Measurements from ENCODE around the gene CELF2. TPM values are rescaled to one million over a fixed set of nuclear protein-coding genes. Genes with fewer than 3 reads are reported as not detected.

CELF2 gene
- total RNA-seq, 2 experiments from 2014 or later = 197 to 205 TPM

DNA sequence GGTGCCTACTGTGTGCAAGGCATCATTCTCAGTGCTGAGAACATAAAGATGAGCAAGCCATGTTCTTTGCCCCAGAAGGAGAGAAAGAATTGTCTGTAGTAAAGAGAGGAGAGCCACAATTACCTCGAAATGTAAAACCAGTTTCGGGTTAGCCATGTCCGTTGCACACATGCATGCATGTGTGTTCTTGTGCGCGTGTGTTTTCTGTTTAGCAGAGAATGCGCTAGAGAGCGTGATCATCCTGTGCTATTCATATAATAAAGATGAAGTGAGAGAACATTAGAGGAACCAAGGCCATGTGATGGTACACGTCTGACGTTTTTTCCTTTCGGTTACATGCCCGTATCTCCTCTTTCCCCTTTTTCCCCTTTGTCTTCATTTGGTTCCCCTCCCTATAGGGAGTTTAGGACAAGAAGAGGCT is 158.2 kb downstream of the CELF2 start:
- intact Hi-C loops (cut with DNase I, micrococcal nuclease) = loop anchor here in 1 of 2 experiments (5.0 kb wide), 3 partner anchors 36 to 81 kb away; no protein-coding TSS in a partner anchor
- Mint-ChIP-seq H3K4me1 (ENCODE audit: low read depth) (no peaks in the 10 kb centered on the region), H3K9me3 (no peaks in the 10 kb centered on the region), H3K27me3 (no peaks in the 10 kb centered on the region), H3K27ac (no peak overlapping the region), H3K36me3 (ENCODE audit: low read depth) (peaks cover 29% of the 10 kb centered on the region), H3K4me3 (peak overlapping the region; percentile 86)
- ATAC-seq (ENCODE audit: poor library complexity) (no peak), DNase-seq (peak in 4 of 14 experiments; percentile 12 to 73 (median 66))
- H3K9me3 ChIP-seq (ENCODE audit: control insufficient read depth in 1 of 2, insufficient read depth in 1 of 2, low read length in 2 of 2) = no peaks in the 10 kb centered on the region
- H3K36me3 ChIP-seq (ENCODE audit: insufficient read depth, low read length) = peaks cover 72% of the 10 kb centered on the region
- POLR2A ChIA-PET = interaction anchor here (1.1 to 19.5 kb wide), 4 partner anchors 9 to 53 kb away, joined by 3 to 1077 read pairs (median 122); no protein-coding TSS in a partner anchor
- peak overlapping the region; percentile 40 for H3K4me3 ChIP-seq (ENCODE audit: low read length)
- no peaks in the 10 kb centered on the region for H3K27me3 ChIP-seq (ENCODE audit: control insufficient read depth in 1 of 2, insufficient read depth in 2 of 2, low read length in 2 of 2)
- CTCF ChIA-PET = interaction anchor here (0.9 to 1.6 kb wide), 3 partner anchors 10 to 26 kb away, joined by 3 to 5 read pairs (median 5); no protein-coding TSS in a partner anchor
- peaks cover 95% of the 10 kb centered on the region for H3K4me1 ChIP-seq (ENCODE audit: insufficient read depth, low read length)
- peak overlapping the region; percentile 57 to 84 for H3K27ac ChIP-seq (ENCODE audit: low read depth in 1 of 2, low read length in 2 of 2)
- TF ChIP-seq, protein P1, sequence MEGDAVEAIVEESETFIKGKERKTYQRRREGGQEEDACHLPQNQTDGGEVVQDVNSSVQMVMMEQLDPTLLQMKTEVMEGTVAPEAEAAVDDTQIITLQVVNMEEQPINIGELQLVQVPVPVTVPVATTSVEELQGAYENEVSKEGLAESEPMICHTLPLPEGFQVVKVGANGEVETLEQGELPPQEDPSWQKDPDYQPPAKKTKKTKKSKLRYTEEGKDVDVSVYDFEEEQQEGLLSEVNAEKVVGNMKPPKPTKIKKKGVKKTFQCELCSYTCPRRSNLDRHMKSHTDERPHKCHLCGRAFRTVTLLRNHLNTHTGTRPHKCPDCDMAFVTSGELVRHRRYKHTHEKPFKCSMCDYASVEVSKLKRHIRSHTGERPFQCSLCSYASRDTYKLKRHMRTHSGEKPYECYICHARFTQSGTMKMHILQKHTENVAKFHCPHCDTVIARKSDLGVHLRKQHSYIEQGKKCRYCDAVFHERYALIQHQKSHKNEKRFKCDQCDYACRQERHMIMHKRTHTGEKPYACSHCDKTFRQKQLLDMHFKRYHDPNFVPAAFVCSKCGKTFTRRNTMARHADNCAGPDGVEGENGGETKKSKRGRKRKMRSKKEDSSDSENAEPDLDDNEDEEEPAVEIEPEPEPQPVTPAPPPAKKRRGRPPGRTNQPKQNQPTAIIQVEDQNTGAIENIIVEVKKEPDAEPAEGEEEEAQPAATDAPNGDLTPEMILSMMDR (IDR thresholded peaks at IDR 0.05) = no peak

DNA sequence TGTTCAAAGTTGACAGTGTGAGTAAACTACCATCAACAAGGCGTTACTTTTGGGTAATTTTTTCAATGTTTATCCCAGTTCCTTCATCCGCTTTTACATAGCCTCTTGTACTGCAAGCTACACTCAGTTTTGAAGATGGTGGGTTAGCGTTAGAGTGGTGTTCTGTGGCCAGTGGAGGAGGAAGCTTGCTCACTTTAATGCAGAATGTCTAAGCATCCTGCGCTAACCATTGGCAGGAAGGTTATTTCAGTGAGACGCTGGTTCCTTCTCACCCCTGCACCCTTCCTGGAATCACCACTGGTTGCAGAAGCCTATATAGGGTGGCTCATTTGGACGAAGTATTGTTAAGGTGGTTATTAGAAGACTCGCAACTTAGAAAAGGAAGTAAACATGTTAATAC is 159.1 kb downstream of the CELF2 start:
- H3K27ac ChIP-seq (ENCODE audit: low read depth in 1 of 2, low read length in 2 of 2) = peak overlapping the region; percentile 57 to 84
- DNase-seq = peak in 5 of 14 experiments; percentile 16 to 77 (median 57)
- H3K9me3 Mint-ChIP-seq = no peaks in the 10 kb centered on the region
- H3K36me3 Mint-ChIP-seq (ENCODE audit: low read depth) = peaks cover 38% of the 10 kb centered on the region
- H3K4me1 ChIP-seq (ENCODE audit: insufficient read depth, low read length) = peaks cover 96% of the 10 kb centered on the region
- ChIA-PET CTCF (interaction anchor here (1.0 to 1.6 kb wide), 4 partner anchors 11 to 30 kb away, joined by 3 to 5 read pairs (median 4); no protein-coding TSS in a partner anchor), POLR2A (interaction anchor here (1.0 to 19.5 kb wide), 5 partner anchors 10 to 68 kb away, joined by 3 to 1077 read pairs (median 4); no protein-coding TSS in a partner anchor)
- no peaks in the 10 kb centered on the region for H3K9me3 ChIP-seq (ENCODE audit: control insufficient read depth in 1 of 2, insufficient read depth in 1 of 2, low read length in 2 of 2)
- no peaks in the 10 kb centered on the region for H3K27me3 Mint-ChIP-seq
- peaks cover 9% of the 10 kb centered on the region for H3K4me1 Mint-ChIP-seq (ENCODE audit: low read depth)
- ATAC-seq (ENCODE audit: poor library complexity) = no peak
- intact Hi-C loops (cut with DNase I, micrococcal nuclease) = loop anchor here in 1 of 2 experiments (5.0 kb wide), 3 partner anchors 36 to 81 kb away; no protein-coding TSS in a partner anchor
- no peak overlapping the region for H3K27ac Mint-ChIP-seq
- TF ChIP-seq, protein P1 (IDR thresholded peaks at IDR 0.05) = no peak
- H3K4me3 ChIP-seq (ENCODE audit: low read length) = peak overlapping the region; percentile 40
- peaks cover 74% of the 10 kb centered on the region for H3K36me3 ChIP-seq (ENCODE audit: insufficient read depth, low read length)
- H3K27me3 ChIP-seq (ENCODE audit: control insufficient read depth in 1 of 2, insufficient read depth in 2 of 2, low read length in 2 of 2) = no peaks in the 10 kb centered on the region
- H3K4me3 Mint-ChIP-seq = peak overlapping the region; percentile 86

DNA sequence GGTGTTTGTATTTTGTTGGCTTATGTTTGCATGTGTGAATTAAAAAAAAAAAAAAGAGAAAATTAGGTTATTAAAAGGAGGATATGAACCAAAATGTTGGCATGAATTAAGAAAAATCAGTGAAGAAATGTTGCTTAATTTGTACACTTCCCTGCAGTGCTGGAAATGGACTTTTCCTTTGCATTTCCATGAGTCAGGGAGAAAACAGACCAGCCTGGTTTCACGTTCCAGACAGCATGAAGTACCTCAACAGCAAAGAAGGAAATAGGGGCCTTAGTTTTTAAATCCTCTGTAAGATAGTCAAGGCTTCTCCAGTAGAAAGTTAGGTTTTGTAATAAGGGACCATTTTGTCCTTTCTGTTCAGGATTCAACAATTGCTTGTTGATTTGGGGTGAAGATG is 159.7 kb downstream of the CELF2 start:
- H3K36me3 Mint-ChIP-seq (ENCODE audit: low read depth) = peaks cover 44% of the 10 kb centered on the region
- H3K4me1 Mint-ChIP-seq (ENCODE audit: low read depth) = peaks cover 15% of the 10 kb centered on the region
- no peaks in the 10 kb centered on the region for H3K27me3 Mint-ChIP-seq
- H3K4me3 Mint-ChIP-seq = peak overlapping the region; percentile 86
- H3K27ac Mint-ChIP-seq = no peak overlapping the region
- ATAC-seq (ENCODE audit: poor library complexity) (no peak), DNase-seq (peak in 1 of 14 experiments; percentile 27)
- H3K27ac ChIP-seq (ENCODE audit: low read depth in 1 of 2, low read length in 2 of 2) = peak overlapping the region; percentile 75 to 84
- peak overlapping the region; percentile 39 for H3K4me3 ChIP-seq (ENCODE audit: low read length)
- peaks cover 96% of the 10 kb centered on the region for H3K4me1 ChIP-seq (ENCODE audit: insufficient read depth, low read length)
- intact Hi-C loops (cut with DNase I, micrococcal nuclease) = loop anchor here in 1 of 2 experiments (5.0 kb wide), 3 partner anchors 35 to 80 kb away; no protein-coding TSS in a partner anchor
- H3K36me3 ChIP-seq (ENCODE audit: insufficient read depth, low read length) = peaks cover 74% of the 10 kb centered on the region
- ChIA-PET CTCF (interaction anchor here (1.5 to 3.9 kb wide), 4 partner anchors 11 to 29 kb away, joined by 4 to 28 read pairs (median 5); no protein-coding TSS in a partner anchor), POLR2A (interaction anchor here (1.0 to 19.5 kb wide), 5 partner anchors 10 to 67 kb away, joined by 3 to 1077 read pairs (median 4); no protein-coding TSS in a partner anchor)
- TF ChIP-seq, protein P1 (IDR thresholded peaks at IDR 0.05) = no peak
- H3K9me3 Mint-ChIP-seq = no peaks in the 10 kb centered on the region
- H3K9me3 ChIP-seq (ENCODE audit: control insufficient read depth in 1 of 2, insufficient read depth in 1 of 2, low read length in 2 of 2) = no peaks in the 10 kb centered on the region
- H3K27me3 ChIP-seq (ENCODE audit: control insufficient read depth in 1 of 2, insufficient read depth in 2 of 2, low read length in 2 of 2) = no peaks in the 10 kb centered on the region
